DOHH2 (cell line): Measurements from ENCODE around the gene LYRM4.

Source experiments
- CTCF ChIP-seq: fragments of 200-600 bp; sonication (generic); IDR thresholded peaks from one replicate; pipeline ENCODE4 v1.5.1; 2014; ENCODE audit warnings: antibody characterized with exemption, mild to moderate bottlenecking, low read depth, low read length; ENCODE audit not compliant: poor library complexity, severe bottlenecking
- EZH2phosphoT487 ChIP-seq: fragments of 200-600 bp; sonication (generic); IDR thresholded peaks from 2 replicates; pipeline ENCODE4 v1.6.1; 2017; ENCODE audit warnings: borderline replicate concordance, mild to moderate bottlenecking, antibody characterized with exemption, low read length, moderate library complexity, mixed read lengths

- TF ChIP-seq CTCF (no peak), EZH2phosphoT487 (no peak)
Measured at GRCh38 chr6:5308066-5308465, 47.3 kb upstream of the LYRM4 start.
